Omental fat pad (tissue), 4 donors: ENCODE results near the gene ASPN. TPM values are rescaled to one million over a fixed set of nuclear protein-coding genes. Genes with fewer than 3 reads are reported as not detected.

Experiments used
- ATAC-seq: fragments of 150-250 bp; one replicate; pipeline ENCODE4 v1.9.1; 2016; ENCODE audit warnings: mild to moderate bottlenecking, moderate library complexity; ENCODE audit not compliant: low FRiP score
- DNase-seq: peaks from one replicate; pipeline ENCODE4 v3.0.0-alpha.2; 2019; ENCODE audit warnings: low spot score
- CTCF ChIP-seq, 3 donors: fragments of 450-650 bp; IDR thresholded peaks; one replicate each; pipeline ENCODE4 v1.5.1; 2016 to 2017; ENCODE audit warnings: antibody characterized with exemption in 3 of 3, mild to moderate bottlenecking in 3 of 3, moderate library complexity in 2 of 3
- total RNA-seq, 4 donors: library from RNA; depleted of rRNA; stranded (reverse); fragments of >200 nt; gene quantifications; one replicate each; pipeline ENCODE4 v1.1.0, GENCODE V29; 2016

Gene ASPN
- total RNA-seq, 4 donors from 2014 or later = 4.8 to 17.7 (median 11.4) TPM

- TF ChIP-seq CTCF (IDR thresholded peaks at IDR 0.05) = no peak
- DNase-seq (no peak), ATAC-seq (no peak)
Observed at GRCh38 chr9:92496396-92497176, 14.3 kb upstream of the ASPN start.

GRCh38 chr9:92494856-92495255 is 12.6 kb upstream of the ASPN start:
- DNase-seq (no peak), ATAC-seq (no peak)
- no peak for TF ChIP-seq CTCF (IDR thresholded peaks at IDR 0.05)

- DNase-seq = no peak
- no peak for TF ChIP-seq CTCF (IDR thresholded peaks at IDR 0.05)
- ATAC-seq = no peak
Observed at GRCh38 chr9:92493749-92494387, 11.6 kb upstream of the ASPN start.

- TF ChIP-seq CTCF (IDR thresholded peaks at IDR 0.05) = no peak
- ATAC-seq (no peak), DNase-seq (no peak)
Observed at GRCh38 chr9:92492781-92493401, 10.6 kb upstream of the ASPN start.

- TF ChIP-seq CTCF (IDR thresholded peaks at IDR 0.05) = no peak
- no peak for DNase-seq
- ATAC-seq = no peak
Observed at GRCh38 chr9:92488681-92489550, 6.6 kb upstream of the ASPN start.

GRCh38 chr9:92486371-92486770 is 4.1 kb upstream of the ASPN start:
- DNase-seq (no peak), ATAC-seq (no peak)
- TF ChIP-seq CTCF (IDR thresholded peaks at IDR 0.05) = no peak
